Measurements from ENCODE around the gene KRT38.
A peak's percentile ranks its signal among the peaks of the same experiment; 100 is the strongest.
"Not testable (repeated sequence)": the region's sequence is repeated elsewhere in the genome, so short reads cannot be mapped to it uniquely, and the experiment has no call there.

KRT38 gene

GRCh38 chr17:41457676-41458075, 16.9 kb upstream of the KRT38 start:
- no peak for DNase-seq

GRCh38 chr17:41456204-41456603, 15.4 kb upstream of the KRT38 start:
- no peak for DNase-seq

GRCh38 chr17:41455236-41455635, 14.5 kb upstream of the KRT38 start:
- DNase-seq = no peak

GRCh38 chr17:41453066-41453465, 12.3 kb upstream of the KRT38 start:
- no peak for DNase-seq

GRCh38 chr17:41452281-41452680, 11.5 kb upstream of the KRT38 start:
- DNase-seq = peak in 3 of 4 experiments; percentile 10 to 51 (median 30)

GRCh38 chr17:41451154-41451728, 10.5 kb upstream of the KRT38 start:
- no peak for DNase-seq

- DNase-seq = no peak
These were observed 8.2 kb upstream of the KRT38 start for GRCh38 chr17:41449008-41449407.

GRCh38 chr17:41448506-41448905, 7.7 kb upstream of the KRT38 start:
- no peak for DNase-seq

GRCh38 chr17:41446806-41447205, 6.0 kb upstream of the KRT38 start:
- DNase-seq = no peak

- DNase-seq = no peak
These were observed 3.9 kb upstream of the KRT38 start for GRCh38 chr17:41444640-41445039.

GRCh38 chr17:41444186-41444585, 3.4 kb upstream of the KRT38 start:
- no peak for DNase-seq

GRCh38 chr17:41442739-41443138, 2.0 kb upstream of the KRT38 start:
- no peak for DNase-seq

- peak in 1 of 4 experiments; percentile 58 for DNase-seq
These were observed 1.4 kb downstream of the KRT38 start for GRCh38 chr17:41439375-41439774.

- DNase-seq = no peak
These were observed 3.0 kb downstream of the KRT38 start for GRCh38 chr17:41437769-41438168.

- DNase-seq = no peak
These were observed 3.5 kb downstream of the KRT38 start for GRCh38 chr17:41437254-41437653.

GRCh38 chr17:41434415-41434814, 6.4 kb downstream of the KRT38 start:
- no peak for DNase-seq

- DNase-seq = no peak
These were observed 6.8 kb downstream of the KRT38 start for GRCh38 chr17:41434005-41434404.

- DNase-seq = peak in 1 of 4 experiments; percentile 16
These were observed 7.2 kb downstream of the KRT38 start for GRCh38 chr17:41433586-41433985.

- not testable (repeated sequence) for DNase-seq
These were observed 10.4 kb downstream of the KRT38 start for GRCh38 chr17:41430376-41430775.

- DNase-seq = no peak
These were observed 11.1 kb downstream of the KRT38 start for GRCh38 chr17:41429667-41430066.

GRCh38 chr17:41428591-41429291, 12.0 kb downstream of the KRT38 start:
- DNase-seq = no peak

GRCh38 chr17:41424111-41424635, 16.6 kb downstream of the KRT38 start, which contains the start of gene KRT37:
Gene KRT37 (minus strand): TSS chr17:41424585. CDS start chr17:41424523, 62 bp downstream.
- DNase-seq = no peak

GRCh38 chr17:41422586-41422985, 18.2 kb downstream of the KRT38 start:
- not testable (repeated sequence) for DNase-seq

- DNase-seq = no peak
These were observed 19.2 kb downstream of the KRT38 start for GRCh38 chr17:41421617-41422016.
